Fibroblast of mammary gland (primary cell): ENCODE data around the gene EXD1.

Experiments used
- DNase-seq: peaks from one replicate; pipeline ENCODE4 v3.0.0-alpha.2; 2010; ENCODE audit warnings: low read depth
- H3K4me3 ChIP-seq: 2 replicates; pipeline ENCODE4 v1.5.1; 2011; ENCODE audit warnings: low read depth, mild to moderate bottlenecking, low read length, moderate library complexity; ENCODE audit not compliant: control insufficient read depth
- CTCF ChIP-seq: conservative IDR thresholded peaks from 2 replicates; pipeline ENCODE4 v1.5.1; 2011; ENCODE audit warnings: low read depth, low read length, inconsistent platforms; ENCODE audit not compliant: control insufficient read depth, insufficient read depth

Gene EXD1, protein sequence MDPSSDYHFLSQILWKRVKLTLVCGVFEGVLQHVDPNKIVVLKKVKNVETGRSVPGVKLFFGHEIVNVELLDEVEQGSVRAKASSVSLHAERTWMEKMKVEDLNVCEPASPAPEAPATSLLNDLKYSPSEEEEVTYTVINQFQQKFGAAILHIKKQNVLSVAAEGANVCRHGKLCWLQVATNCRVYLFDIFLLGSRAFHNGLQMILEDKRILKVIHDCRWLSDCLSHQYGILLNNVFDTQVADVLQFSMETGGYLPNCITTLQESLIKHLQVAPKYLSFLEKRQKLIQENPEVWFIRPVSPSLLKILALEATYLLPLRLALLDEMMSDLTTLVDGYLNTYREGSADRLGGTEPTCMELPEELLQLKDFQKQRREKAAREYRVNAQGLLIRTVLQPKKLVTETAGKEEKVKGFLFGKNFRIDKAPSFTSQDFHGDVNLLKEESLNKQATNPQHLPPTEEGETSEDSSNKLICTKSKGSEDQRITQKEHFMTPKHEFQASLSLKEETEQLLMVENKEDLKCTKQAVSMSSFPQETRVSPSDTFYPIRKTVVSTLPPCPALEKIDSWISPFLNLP

GRCh38 chr15:41230650-41231421, at the start of gene EXD1, which contains the start of gene CHP1:
TSS of gene EXD1 (minus strand) at chr15:41230757. CDS start at chr15:41226575, 4,182 bp downstream.
TSS of gene CHP1 (plus strand) at chr15:41231268. CDS start at chr15:41231383, 115 bp downstream.
- DNase-seq = peak; percentile 97
- peak within 1 kb of the TSS; percentile 93 for H3K4me3 ChIP-seq
- peak; percentile 73 for TF ChIP-seq CTCF

- no peak for DNase-seq
- H3K4me3 ChIP-seq = no peak overlapping the region
- no peak for TF ChIP-seq CTCF
Observed at GRCh38 chr15:41279535-41280283, 49.2 kb upstream of the EXD1 start.

GRCh38 chr15:41278319-41278718, 47.8 kb upstream of the EXD1 start:
- DNase-seq = no peak
- H3K4me3 ChIP-seq = no peak overlapping the region
- TF ChIP-seq CTCF = no peak

DNA sequence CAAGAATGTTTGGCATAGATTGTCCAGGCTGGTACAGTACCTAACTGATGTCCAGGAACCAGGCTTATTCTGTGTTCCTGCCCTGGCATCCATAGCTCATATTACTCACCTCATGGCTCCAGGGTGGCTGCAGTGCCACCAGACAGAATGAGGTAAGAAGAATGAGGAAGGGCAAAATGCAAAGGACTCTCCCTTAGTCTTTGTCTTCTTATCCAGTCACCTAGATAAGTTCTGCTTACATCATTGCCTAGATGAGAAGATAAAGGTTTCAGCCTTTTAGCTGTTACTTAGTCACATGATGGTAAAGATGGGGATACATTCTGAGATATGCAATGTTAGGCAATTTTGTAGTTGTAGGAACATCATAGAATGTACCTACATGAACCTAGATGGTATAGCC, 46.3 kb upstream of the EXD1 start:
- H3K4me3 ChIP-seq = no peak overlapping the region
- TF ChIP-seq CTCF = no peak
- DNase-seq = no peak

GRCh38 chr15:41269887-41270286, 39.3 kb upstream of the EXD1 start:
- TF ChIP-seq CTCF = no peak
- no peak for DNase-seq
- H3K4me3 ChIP-seq = no peak overlapping the region

DNA sequence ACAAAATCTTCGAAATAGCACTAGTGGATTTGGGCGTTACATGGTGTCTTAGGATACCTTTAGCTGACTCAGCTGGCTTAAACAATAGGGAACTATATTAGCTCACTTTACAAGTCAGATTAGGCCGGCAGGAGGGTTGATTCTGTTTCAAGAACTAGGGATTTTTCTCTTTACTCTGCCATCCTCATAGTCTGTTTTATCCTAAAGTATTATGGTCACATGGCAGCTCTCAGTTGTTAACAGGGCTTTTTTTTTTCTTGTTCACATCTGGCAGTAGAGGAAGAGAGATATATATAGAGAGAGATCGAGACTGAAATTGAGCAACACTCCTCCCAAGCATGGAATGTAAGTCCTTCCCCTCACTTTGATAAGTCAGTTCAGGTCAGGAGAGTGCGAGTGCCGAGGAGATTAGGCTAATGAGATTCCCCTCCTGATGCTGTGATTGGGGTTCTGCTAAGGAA, 33.4 kb upstream of the EXD1 start:
- TF ChIP-seq CTCF = no peak
- H3K4me3 ChIP-seq = no peak overlapping the region
- DNase-seq = no peak
